Right lobe of liver (tissue), 6 donors: Measurements from ENCODE around the gene BLOC1S4. TPM values are rescaled to one million over a fixed set of nuclear protein-coding genes. Genes with fewer than 3 reads are reported as not detected.
"Not testable (repeated sequence)": the region's sequence is repeated elsewhere in the genome, so short reads cannot be mapped to it uniquely, and the experiment has no call there.

ENCODE experiments used
- ATAC-seq, 4 donors: fragments of 200-7000 bp; cut with Tn5 transposase; one replicate each; pipeline ENCODE4 v1.9.1; 2020; ENCODE audit warnings: mild to moderate bottlenecking in 4 of 4, moderate library complexity in 4 of 4
- DNase-seq, 3 donors: peaks; one replicate each; pipeline ENCODE4 v3.0.0-alpha.2; 2020
- H3K27ac ChIP-seq, 3 donors: fragments of 200-600 bp; one replicate each; pipeline ENCODE4 v1.8.0; 2022
- H3K27me3 ChIP-seq, 2 donors: fragments of 200-600 bp; one replicate each; pipeline ENCODE4 v1.8.0; 2022
- H3K36me3 ChIP-seq, 4 donors: fragments of 200-600 bp; sonication (generic) in 1 of 4; one replicate each; pipeline versions ENCODE4 v1.5.1 to v1.8.0; 2017 to 2022; ENCODE audit warnings: control low read depth in 1 of 4
- H3K4me1 ChIP-seq, 4 donors: fragments of 200-600 bp; sonication (generic) in 1 of 4; one replicate each; pipeline versions ENCODE4 v1.5.1 to v1.8.0; 2017 to 2022; ENCODE audit warnings: control low read depth in 1 of 4
- H3K4me3 ChIP-seq, 3 donors: fragments of 200-600 bp; one replicate each; pipeline ENCODE4 v1.8.0; 2022
- H3K9me3 ChIP-seq, 4 donors: fragments of 200-600 bp; sonication (generic) in 1 of 4; one replicate each; pipeline versions ENCODE4 v1.5.1 to v1.8.0; 2017 to 2022; ENCODE audit warnings: control low read depth in 1 of 4
- POLR2A ChIP-seq: fragments of 450-650 bp; IDR thresholded peaks from one replicate; pipeline ENCODE4 v1.6.1; 2017; ENCODE audit warnings: antibody characterized with exemption, mild to moderate bottlenecking
- WGBS: methylation state at CpG from one replicate; pipeline ENCODE4 v1.1.6; 2018; ENCODE audit warnings: low coverage, low lambda C conversion rate; ENCODE audit not compliant: insufficient coverage; ENCODE audit errors: missing lambda C conversion rate; 5-methylcytosine and 5-hydroxymethylcytosine counted together
- intact Hi-C, 2 donors: fragments of 100-400 bp; cut with DNase I; formaldehyde crosslinking; loops; one replicate each; pipeline versions ENCODE4 v1.11.2 to v1.14.1; 2022
- long read RNA-seq: library from polyadenylated mRNA; unstranded; transcript quantifications from one replicate; pipeline ENCODE4 v2.0.0, GENCODE V29; 2019
- total RNA-seq, 6 experiments: library from RNA; depleted of rRNA in 2 of 6; stranded (reverse); fragments of >200 nt in 2 of 6; fragmentation: NEBNext Ultra II Directional in 3 of 6; extraction: Animal tissue kit (Norgen Biotek cat#: 25700) in 3 of 6; gene quantifications; one replicate each; pipeline versions ENCODE4 v1.1.0 to v1.2.4, GENCODE V29; 2016 to 2023
- TF ChIP-seq, protein P1 (sequence below), 4 donors: fragments of 200-600 bp in 3 of 4; fragments of 450-650 bp in 1 of 4; IDR thresholded peaks; one replicate each; pipeline versions ENCODE4 v1.5.1 to v1.8.0; 2016 to 2022; ENCODE audit warnings: antibody characterized with exemption in 4 of 4, mild to moderate bottlenecking in 2 of 4
- donor health status: DM: no; HTN: yes; CAD: no.
- donor health status: DM: no; HTN: no; CAD: no.
- donor health status: DM: no; HTN: no; CAD: no.
- donor health status: DM: no; HTN: yes; CAD: no.
- donor health status: DM: no; HTN: yes; CAD: no.

Gene BLOC1S4, protein sequence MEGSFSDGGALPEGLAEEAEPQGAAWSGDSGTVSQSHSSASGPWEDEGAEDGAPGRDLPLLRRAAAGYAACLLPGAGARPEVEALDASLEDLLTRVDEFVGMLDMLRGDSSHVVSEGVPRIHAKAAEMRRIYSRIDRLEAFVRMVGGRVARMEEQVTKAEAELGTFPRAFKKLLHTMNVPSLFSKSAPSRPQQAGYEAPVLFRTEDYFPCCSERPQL
- 1 to 10 TPM; 3.0 to 9.9 (median 6.6) TPM for total RNA-seq
- long read RNA-seq = 0 reads

DNA sequence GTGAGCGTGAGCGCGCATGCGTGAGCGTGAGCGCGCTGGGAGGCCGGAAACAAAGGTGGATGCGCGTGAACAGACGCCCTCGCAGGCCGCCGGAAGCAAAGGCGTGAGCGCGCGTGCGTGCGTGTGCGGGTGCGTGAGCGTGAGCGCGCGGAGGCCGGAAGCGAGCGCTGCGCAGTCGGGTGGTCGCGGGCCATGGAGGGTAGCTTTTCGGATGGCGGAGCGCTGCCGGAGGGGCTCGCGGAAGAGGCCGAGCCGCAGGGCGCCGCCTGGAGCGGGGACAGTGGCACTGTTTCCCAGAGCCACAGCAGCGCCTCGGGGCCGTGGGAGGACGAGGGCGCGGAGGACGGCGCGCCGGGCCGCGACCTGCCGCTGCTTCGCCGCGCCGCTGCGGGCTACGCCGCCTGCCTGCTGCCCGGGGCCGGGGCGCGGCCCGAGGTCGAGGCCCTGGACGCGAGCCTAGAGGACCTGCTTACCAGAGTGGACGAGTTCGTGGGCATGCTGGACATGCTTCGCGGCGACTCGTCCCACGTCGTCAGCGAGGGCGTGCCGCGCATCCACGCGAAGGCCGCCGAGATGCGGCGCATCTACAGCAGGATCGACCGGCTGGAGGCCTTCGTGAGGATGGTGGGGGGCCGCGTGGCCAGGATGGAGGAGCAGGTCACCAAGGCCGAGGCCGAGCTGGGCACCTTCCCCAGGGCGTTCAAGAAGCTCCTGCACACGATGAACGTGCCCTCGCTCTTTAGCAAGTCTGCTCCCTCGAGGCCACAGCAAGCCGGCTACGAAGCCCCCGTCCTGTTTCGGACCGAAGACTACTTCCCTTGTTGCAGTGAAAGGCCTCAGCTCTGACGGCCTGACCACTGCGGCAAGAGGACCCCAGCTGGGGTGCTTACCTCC lies at the start of gene BLOC1S4:
Gene BLOC1S4, plus strand, starts transcription at position 157 of the 894 bp plus-strand sequence. Its CDS starts 36 bp downstream, at position 193.
- Histone ChIP-seq H3K27ac (peak within 1 kb of the TSS; percentile 68 to 86 (median 77)), H3K9me3 (no peaks in the 10 kb centered on the region), H3K27me3 (no peaks in the 10 kb centered on the region), H3K36me3 (no peaks in the 10 kb centered on the region), H3K4me3 (peak within 1 kb of the TSS; percentile 67 to 87 (median 69)), H3K4me1 (peaks cover 0 to 15% (median 5%) of the 10 kb centered on the region in 4 donors)
- TF ChIP-seq, protein P1, sequence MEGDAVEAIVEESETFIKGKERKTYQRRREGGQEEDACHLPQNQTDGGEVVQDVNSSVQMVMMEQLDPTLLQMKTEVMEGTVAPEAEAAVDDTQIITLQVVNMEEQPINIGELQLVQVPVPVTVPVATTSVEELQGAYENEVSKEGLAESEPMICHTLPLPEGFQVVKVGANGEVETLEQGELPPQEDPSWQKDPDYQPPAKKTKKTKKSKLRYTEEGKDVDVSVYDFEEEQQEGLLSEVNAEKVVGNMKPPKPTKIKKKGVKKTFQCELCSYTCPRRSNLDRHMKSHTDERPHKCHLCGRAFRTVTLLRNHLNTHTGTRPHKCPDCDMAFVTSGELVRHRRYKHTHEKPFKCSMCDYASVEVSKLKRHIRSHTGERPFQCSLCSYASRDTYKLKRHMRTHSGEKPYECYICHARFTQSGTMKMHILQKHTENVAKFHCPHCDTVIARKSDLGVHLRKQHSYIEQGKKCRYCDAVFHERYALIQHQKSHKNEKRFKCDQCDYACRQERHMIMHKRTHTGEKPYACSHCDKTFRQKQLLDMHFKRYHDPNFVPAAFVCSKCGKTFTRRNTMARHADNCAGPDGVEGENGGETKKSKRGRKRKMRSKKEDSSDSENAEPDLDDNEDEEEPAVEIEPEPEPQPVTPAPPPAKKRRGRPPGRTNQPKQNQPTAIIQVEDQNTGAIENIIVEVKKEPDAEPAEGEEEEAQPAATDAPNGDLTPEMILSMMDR (IDR thresholded peaks at IDR 0.05) = peak in 2 of 4 donors; percentile 11 to 33
- TF ChIP-seq POLR2A = peak; percentile 88
- under 1% methylated on average over 34 of the region's 109 CpGs for WGBS
- DNase-seq (peak; percentile 89 to 91 (median 89)), ATAC-seq (peak; percentile 92 to 96 (median 94))
- intact Hi-C loops = no loop called here

- H3K27ac ChIP-seq = no peak overlapping the region
Observed at GRCh38 chr4:6668391-6668790, 47.6 kb upstream of the BLOC1S4 start.

GRCh38 chr4:6671648-6672047 lies 44.3 kb upstream of the BLOC1S4 start:
- TF ChIP-seq, protein P1 (IDR thresholded peaks at IDR 0.05) = no peak
- TF ChIP-seq POLR2A = no peak
- H3K9me3 ChIP-seq = no peaks in the 10 kb centered on the region
- H3K4me3 ChIP-seq = no peak overlapping the region
- peaks cover 0 to 3% (median 0%) of the 10 kb centered on the region in 4 donors for H3K36me3 ChIP-seq
- no peak for ATAC-seq
- peaks cover 0 to 19% (median 9%) of the 10 kb centered on the region in 4 donors for H3K4me1 ChIP-seq
- no peak for DNase-seq
- intact Hi-C loops = no loop called here
- no peaks in the 10 kb centered on the region for H3K27me3 ChIP-seq
- H3K27ac ChIP-seq = no peak overlapping the region
- no CpG with 5 or more reads among the region's 1 CpG for WGBS

More at GRCh38 chr4:6668391-6668790, 47.6 kb upstream of the BLOC1S4 start:
- TF ChIP-seq, protein P1 (IDR thresholded peaks at IDR 0.05) = no peak
- TF ChIP-seq POLR2A = no peak
- intact Hi-C loops = no loop called here
- Histone ChIP-seq H3K4me1 (no peaks in the 10 kb centered on the region), H3K27me3 (no peaks in the 10 kb centered on the region), H3K4me3 (no peak overlapping the region), H3K9me3 (no peaks in the 10 kb centered on the region), H3K36me3 (no peaks in the 10 kb centered on the region)
- DNase-seq = no peak
- WGBS = no CpG with 5 or more reads among the region's 11 CpGs
- no peak for ATAC-seq

DNA sequence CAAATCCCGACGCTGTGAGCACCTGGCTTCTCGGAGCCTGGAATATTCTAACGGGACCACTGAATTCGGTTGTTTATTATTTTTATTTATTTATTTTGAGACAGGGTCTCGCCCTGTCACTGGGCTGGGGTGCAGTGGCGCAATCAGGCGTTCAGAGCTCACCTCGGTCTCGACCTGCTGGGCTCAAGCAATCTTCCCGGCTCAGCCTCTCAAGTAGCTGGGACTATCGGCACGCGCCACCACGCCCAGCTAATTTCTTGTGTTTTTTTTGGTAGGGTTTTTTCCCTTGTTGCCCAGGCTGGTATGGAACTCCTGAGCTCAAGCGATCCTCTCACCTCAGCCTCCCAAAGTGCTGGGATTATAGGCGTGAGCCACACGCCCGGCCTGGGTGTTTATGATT lies 43.8 kb upstream of the BLOC1S4 start:
- H3K4me1 ChIP-seq = peaks cover 0 to 23% (median 10%) of the 10 kb centered on the region in 4 donors
- no peak overlapping the region for H3K4me3 ChIP-seq
- no peaks in the 10 kb centered on the region for H3K27me3 ChIP-seq
- intact Hi-C loops = no loop called here
- no peaks in the 10 kb centered on the region for H3K9me3 ChIP-seq
- ATAC-seq (no peak), DNase-seq (no peak)
- H3K27ac ChIP-seq = no peak overlapping the region
- no peak for TF ChIP-seq POLR2A
- TF ChIP-seq, protein P1 (IDR thresholded peaks at IDR 0.05) = no peak
- H3K36me3 ChIP-seq = peaks cover 0 to 3% (median 0%) of the 10 kb centered on the region in 4 donors
- 96% methylated on average over 9 of the region's 19 CpGs for WGBS

DNA sequence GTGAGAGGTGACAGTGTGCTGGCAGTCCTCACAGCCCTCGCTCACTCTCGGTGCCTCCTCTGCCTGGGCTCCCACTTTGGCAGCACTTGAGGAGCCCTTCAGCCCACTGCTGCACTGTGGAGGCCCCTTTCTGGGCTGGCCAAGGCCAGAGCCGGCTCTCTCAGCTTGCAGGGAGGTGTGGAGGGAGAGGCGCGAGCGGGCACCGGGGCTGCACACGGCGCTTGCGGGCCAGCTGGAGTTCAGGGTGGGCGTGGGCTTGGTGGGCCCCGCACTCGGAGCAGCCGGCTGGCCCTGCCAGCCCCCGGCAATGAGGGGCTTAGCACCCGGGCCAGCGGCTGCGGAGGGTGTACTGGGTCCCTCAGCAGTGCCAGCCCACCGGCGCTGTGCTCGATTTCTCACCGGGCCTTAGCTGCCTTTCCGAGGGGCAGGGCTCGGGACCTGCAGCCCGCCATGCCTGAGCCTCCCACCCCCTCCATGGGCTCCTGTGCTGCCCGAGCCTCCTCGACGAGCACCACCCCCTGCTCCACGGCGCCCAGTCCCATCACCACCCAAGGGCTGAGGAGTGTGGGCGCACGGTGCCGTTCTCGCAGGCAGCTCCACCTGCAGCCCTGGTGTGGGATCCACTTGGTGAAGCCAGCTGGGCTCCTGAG lies 43.3 kb upstream of the BLOC1S4 start:
- DNase-seq, H3K4me3 ChIP-seq: not testable (repeated sequence)
- WGBS = 95% methylated on average over 4 of the region's 34 CpGs

More for the DNA sequence above, 43.3 kb upstream of the BLOC1S4 start:
- intact Hi-C loops, H3K36me3 ChIP-seq, H3K9me3 ChIP-seq, ATAC-seq, H3K27me3 ChIP-seq: not testable (repeated sequence)
- Histone ChIP-seq H3K4me1 (peaks cover 0 to 25% (median 11%) of the 10 kb centered on the region in 4 donors), H3K27ac (peak overlapping the region in 2 of 3 donors; percentile 74 to 91)
